Measurements from ENCODE around the gene PLPPR4.

Gene PLPPR4

DNA sequence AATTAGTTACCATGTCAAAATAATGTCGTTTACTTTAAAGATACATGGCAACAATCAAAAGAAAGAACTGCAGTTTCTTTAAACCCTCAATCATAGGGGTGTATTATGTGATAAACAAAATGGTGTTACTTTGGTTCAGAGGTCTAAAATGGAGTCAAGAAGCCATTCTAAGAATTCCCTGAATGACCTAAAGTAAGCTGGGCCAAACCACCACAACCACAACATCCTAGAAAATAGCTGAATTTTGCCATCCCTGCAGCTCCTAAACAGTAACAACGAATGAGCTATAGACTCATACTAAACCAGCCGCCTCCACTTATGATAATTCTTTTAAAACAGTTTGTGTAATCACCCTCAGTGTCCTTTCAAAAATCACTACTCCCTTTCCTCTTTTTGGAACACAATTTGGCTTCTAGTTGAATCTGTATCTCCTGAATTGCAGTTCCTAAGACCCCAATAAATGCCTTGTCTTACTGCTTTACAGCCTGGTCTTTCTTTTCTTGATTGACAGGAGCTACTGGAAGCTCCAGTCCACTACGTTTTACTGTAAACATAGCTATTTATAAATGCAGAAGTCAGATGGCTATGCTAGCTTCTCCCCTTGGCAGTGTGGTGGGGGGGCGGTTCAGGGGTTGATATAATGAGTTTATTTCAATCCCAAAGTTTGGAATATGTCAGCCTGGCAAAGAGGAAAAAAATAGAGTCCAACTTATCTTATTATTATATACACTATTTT lies 84.3 kb downstream of the PLPPR4 start:
- DNase-seq (ENCODE audit: low read depth) = no peak

DNA sequence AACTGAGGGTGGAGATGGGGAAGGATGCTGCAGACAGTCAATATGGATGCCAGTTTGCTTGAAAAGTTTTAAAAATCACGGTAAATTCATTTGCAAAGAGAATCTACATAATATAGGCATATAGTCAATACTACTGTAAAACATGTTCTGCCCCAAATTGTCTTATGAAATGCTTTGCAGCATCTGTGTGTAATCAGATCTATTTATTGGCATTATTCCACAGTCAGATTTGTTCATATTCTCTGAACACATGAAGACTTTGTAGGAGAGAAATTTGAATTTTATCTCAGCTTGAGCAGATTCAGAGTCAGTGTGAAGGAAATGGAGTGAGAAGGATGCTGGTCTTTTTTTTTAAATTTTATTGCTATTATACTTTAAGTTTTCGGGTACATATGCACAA lies 88.5 kb downstream of the PLPPR4 start:
- no peak for DNase-seq (ENCODE audit: low read depth)

DNA sequence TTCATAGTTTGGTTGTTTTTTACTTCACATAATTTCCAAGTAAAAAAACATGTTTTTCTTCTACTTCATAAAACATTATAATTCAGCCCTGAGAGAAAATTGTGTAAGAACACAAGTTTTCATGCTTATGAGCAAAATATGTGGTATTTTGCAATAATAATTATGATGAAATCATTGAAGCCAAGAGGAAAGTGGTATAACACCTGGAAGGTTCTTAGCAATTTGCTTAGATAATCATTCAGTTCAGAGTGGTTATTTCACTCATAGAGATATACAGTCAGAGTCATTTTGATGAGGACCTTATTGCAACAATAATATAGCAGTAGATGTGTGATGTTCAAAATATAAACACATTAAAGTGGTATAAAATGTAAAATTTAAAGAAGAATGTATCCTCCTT lies 94.5 kb downstream of the PLPPR4 start:
- DNase-seq (ENCODE audit: low read depth) = no peak

All from activated T-helper 9 cell treated with anti-CD3 and anti-CD28 coated beads, Interleukin-2, amount 50 U/mL, for 16 hours (primary cell).